Measurements from ENCODE around the gene ARMC9. TPM values are rescaled to one million over a fixed set of nuclear protein-coding genes. Genes with fewer than 3 reads are reported as not detected.
A peak's percentile ranks its signal among the peaks of the same experiment; 100 is the strongest.
"Not testable (repeated sequence)": the region's sequence is repeated elsewhere in the genome, so short reads cannot be mapped to it uniquely, and the experiment has no call there.

The ARMC9 gene
- polyA plus RNA-seq, 1 donor from 2014 or later = 1.2 TPM

GRCh38 chr2:231362555-231363184 is 164.2 kb downstream of the ARMC9 start:
- peaks cover 2% of the 10 kb centered on the region for H3K27me3 Mint-ChIP-seq
- H3K4me1 Mint-ChIP-seq = peaks cover 12 to 18% (median 14%) of the 10 kb centered on the region in 3 donors
- peak overlapping the region in 2 of 4 donors; percentile 72 to 82 for H3K4me3 Mint-ChIP-seq
- H3K9me3 Mint-ChIP-seq = no peaks in the 10 kb centered on the region
- H3K27ac Mint-ChIP-seq = peak overlapping the region in 2 of 3 donors; percentile 41 to 93
- H3K36me3 Mint-ChIP-seq = peaks cover 2% of the 10 kb centered on the region

GRCh38 chr2:231364061-231364460 is 165.6 kb downstream of the ARMC9 start:
- H3K4me3 Mint-ChIP-seq = no peak overlapping the region
- no peaks in the 10 kb centered on the region for H3K9me3 Mint-ChIP-seq
- peaks cover 2% of the 10 kb centered on the region for H3K27me3 Mint-ChIP-seq
- peaks cover 2% of the 10 kb centered on the region for H3K36me3 Mint-ChIP-seq
- peaks cover 12 to 18% (median 14%) of the 10 kb centered on the region in 3 donors for H3K4me1 Mint-ChIP-seq
- H3K27ac Mint-ChIP-seq = no peak overlapping the region

GRCh38 chr2:231364961-231365810 is 166.8 kb downstream of the ARMC9 start:
- H3K36me3 Mint-ChIP-seq = no peaks in the 10 kb centered on the region
- peaks cover 2% of the 10 kb centered on the region for H3K27me3 Mint-ChIP-seq
- H3K4me3 Mint-ChIP-seq = no peak overlapping the region
- H3K4me1 Mint-ChIP-seq = peaks cover 12 to 18% (median 14%) of the 10 kb centered on the region in 3 donors
- H3K9me3 Mint-ChIP-seq = no peaks in the 10 kb centered on the region
- peak overlapping the region in 1 of 3 donors; percentile 10 for H3K27ac Mint-ChIP-seq

GRCh38 chr2:231367178-231367577 is 168.7 kb downstream of the ARMC9 start:
- Mint-ChIP-seq H3K36me3 (no peaks in the 10 kb centered on the region), H3K4me3 (no peak overlapping the region), H3K4me1 (peaks cover 9 to 11% (median 10%) of the 10 kb centered on the region in 3 donors), H3K27me3 (peaks cover 2% of the 10 kb centered on the region), H3K27ac (no peak overlapping the region), H3K9me3 (no peaks in the 10 kb centered on the region)

GRCh38 chr2:231369580-231370428 is 171.4 kb downstream of the ARMC9 start:
- Mint-ChIP-seq H3K9me3 (no peaks in the 10 kb centered on the region), H3K4me1 (peaks cover 0 to 6% (median 0%) of the 10 kb centered on the region in 3 donors), H3K4me3 (no peak overlapping the region), H3K27me3 (peaks cover 2% of the 10 kb centered on the region), H3K36me3 (no peaks in the 10 kb centered on the region), H3K27ac (no peak overlapping the region)

- Mint-ChIP-seq H3K4me3 (no peak overlapping the region), H3K27ac (no peak overlapping the region), H3K4me1 (peaks cover 0 to under 1% (median 0%) of the 10 kb centered on the region in 3 donors), H3K36me3 (no peaks in the 10 kb centered on the region), H3K27me3 (peaks cover 2% of the 10 kb centered on the region), H3K9me3 (no peaks in the 10 kb centered on the region)
Observed at GRCh38 chr2:231370429-231370748, 172.0 kb downstream of the ARMC9 start.

- Mint-ChIP-seq H3K9me3 (no peaks in the 10 kb centered on the region), H3K36me3 (no peaks in the 10 kb centered on the region), H3K27ac (no peak overlapping the region), H3K4me3 (no peak overlapping the region), H3K27me3 (peaks cover 5% of the 10 kb centered on the region), H3K4me1 (no peaks in the 10 kb centered on the region)
Observed at GRCh38 chr2:231370749-231371429, 172.5 kb downstream of the ARMC9 start.

- no peaks in the 10 kb centered on the region for H3K4me1 Mint-ChIP-seq
- H3K36me3 Mint-ChIP-seq = no peaks in the 10 kb centered on the region
- H3K27ac Mint-ChIP-seq = no peak overlapping the region
- H3K27me3 Mint-ChIP-seq = peaks cover 5% of the 10 kb centered on the region
- no peak overlapping the region for H3K4me3 Mint-ChIP-seq
- H3K9me3 Mint-ChIP-seq = no peaks in the 10 kb centered on the region
Observed at GRCh38 chr2:231371430-231372054, 173.1 kb downstream of the ARMC9 start.

- Mint-ChIP-seq H3K27me3 (peaks cover 7% of the 10 kb centered on the region), H3K27ac (no peak overlapping the region), H3K9me3 (no peaks in the 10 kb centered on the region), H3K4me3 (no peak overlapping the region), H3K36me3 (no peaks in the 10 kb centered on the region), H3K4me1 (no peaks in the 10 kb centered on the region)
Observed at GRCh38 chr2:231372326-231372725, 173.9 kb downstream of the ARMC9 start.

- H3K4me3 Mint-ChIP-seq = no peak overlapping the region
- no peaks in the 10 kb centered on the region for H3K9me3 Mint-ChIP-seq
- no peak overlapping the region for H3K27ac Mint-ChIP-seq
- peaks cover 7% of the 10 kb centered on the region for H3K27me3 Mint-ChIP-seq
- no peaks in the 10 kb centered on the region for H3K4me1 Mint-ChIP-seq
- H3K36me3 Mint-ChIP-seq = no peaks in the 10 kb centered on the region
Observed at GRCh38 chr2:231373184-231373583, 174.8 kb downstream of the ARMC9 start.

- Mint-ChIP-seq H3K27ac (no peak overlapping the region), H3K4me1 (no peaks in the 10 kb centered on the region), H3K4me3 (no peak overlapping the region), H3K9me3 (no peaks in the 10 kb centered on the region), H3K27me3 (peaks cover 7% of the 10 kb centered on the region), H3K36me3 (no peaks in the 10 kb centered on the region)
Observed at GRCh38 chr2:231373786-231374349, 175.4 kb downstream of the ARMC9 start.

- no peaks in the 10 kb centered on the region for H3K4me1 Mint-ChIP-seq
- H3K4me3 Mint-ChIP-seq = no peak overlapping the region
- no peaks in the 10 kb centered on the region for H3K9me3 Mint-ChIP-seq
- H3K36me3 Mint-ChIP-seq = no peaks in the 10 kb centered on the region
- H3K27me3 Mint-ChIP-seq = peaks cover 7% of the 10 kb centered on the region
- no peak overlapping the region for H3K27ac Mint-ChIP-seq
Observed at GRCh38 chr2:231374771-231375170, 176.3 kb downstream of the ARMC9 start.

- H3K4me3 Mint-ChIP-seq, H3K27ac Mint-ChIP-seq, H3K4me1 Mint-ChIP-seq, H3K9me3 Mint-ChIP-seq, H3K27me3 Mint-ChIP-seq, H3K36me3 Mint-ChIP-seq: not testable (repeated sequence)
Observed at GRCh38 chr2:231375994-231376615, 177.7 kb downstream of the ARMC9 start.

- H3K4me1 Mint-ChIP-seq = no peaks in the 10 kb centered on the region
- no peak overlapping the region for H3K4me3 Mint-ChIP-seq
- no peaks in the 10 kb centered on the region for H3K36me3 Mint-ChIP-seq
- peak overlapping the region in 1 of 3 donors; percentile 82 for H3K27ac Mint-ChIP-seq
- no peaks in the 10 kb centered on the region for H3K9me3 Mint-ChIP-seq
- H3K27me3 Mint-ChIP-seq = peaks cover 7% of the 10 kb centered on the region
Observed at GRCh38 chr2:231376857-231377256, 178.4 kb downstream of the ARMC9 start.
